ENCODE results near the gene KCNT2.

DNA sequence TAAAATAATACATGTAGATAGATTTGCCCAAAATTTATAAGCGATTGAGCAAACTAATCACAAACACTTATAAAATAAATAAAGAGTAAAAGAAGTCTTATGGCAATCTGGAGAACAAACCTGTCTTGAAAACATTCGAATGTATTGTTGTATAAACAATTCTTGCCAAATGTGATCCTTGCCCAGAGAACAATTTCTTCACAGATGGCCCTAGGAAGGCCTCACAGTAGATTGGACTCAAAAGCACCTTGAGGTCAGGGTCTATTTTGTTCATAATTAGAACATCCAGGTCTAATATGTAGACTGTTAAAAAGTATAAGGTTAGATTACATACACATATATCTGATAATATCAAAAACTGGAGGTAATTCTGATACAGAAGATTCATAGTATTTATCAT is 202.4 kb downstream of the KCNT2 start:
- TF ChIP-seq, protein P1, sequence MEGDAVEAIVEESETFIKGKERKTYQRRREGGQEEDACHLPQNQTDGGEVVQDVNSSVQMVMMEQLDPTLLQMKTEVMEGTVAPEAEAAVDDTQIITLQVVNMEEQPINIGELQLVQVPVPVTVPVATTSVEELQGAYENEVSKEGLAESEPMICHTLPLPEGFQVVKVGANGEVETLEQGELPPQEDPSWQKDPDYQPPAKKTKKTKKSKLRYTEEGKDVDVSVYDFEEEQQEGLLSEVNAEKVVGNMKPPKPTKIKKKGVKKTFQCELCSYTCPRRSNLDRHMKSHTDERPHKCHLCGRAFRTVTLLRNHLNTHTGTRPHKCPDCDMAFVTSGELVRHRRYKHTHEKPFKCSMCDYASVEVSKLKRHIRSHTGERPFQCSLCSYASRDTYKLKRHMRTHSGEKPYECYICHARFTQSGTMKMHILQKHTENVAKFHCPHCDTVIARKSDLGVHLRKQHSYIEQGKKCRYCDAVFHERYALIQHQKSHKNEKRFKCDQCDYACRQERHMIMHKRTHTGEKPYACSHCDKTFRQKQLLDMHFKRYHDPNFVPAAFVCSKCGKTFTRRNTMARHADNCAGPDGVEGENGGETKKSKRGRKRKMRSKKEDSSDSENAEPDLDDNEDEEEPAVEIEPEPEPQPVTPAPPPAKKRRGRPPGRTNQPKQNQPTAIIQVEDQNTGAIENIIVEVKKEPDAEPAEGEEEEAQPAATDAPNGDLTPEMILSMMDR (conservative IDR thresholded peaks at IDR 0.05 in 1 of 2, IDR thresholded peaks at IDR 0.05 in 1 of 2; ENCODE audit: extremely low read depth in 1 of 2, insufficient read depth in 1 of 2, low read depth in 1 of 2, low read length in 2 of 2): no peak
- no peak for TF ChIP-seq EZH2 (IDR thresholded peaks at IDR 0.05; ENCODE audit: borderline replicate concordance, low read length)
